Liver (tissue), 3 donors: Measurements from ENCODE around the gene SLIT1.

Source experiments
- CTCF ChIP-seq: fragments of 150-350 bp; IDR thresholded peaks from 2 replicates; pipeline ENCODE4 v1.5.1; 2017; ENCODE audit warnings: improper control_type of control experiment, low read depth, low read length; ENCODE audit not compliant: missing input control
- GABPA ChIP-seq, 2 donors: IDR thresholded peaks in 1 of 2; conservative IDR thresholded peaks in 1 of 2; 2 replicates each; pipeline ENCODE4 v1.6.1; 2016; ENCODE audit warnings: antibody characterized with exemption in 2 of 2, mild to moderate bottlenecking in 1 of 2, moderate library complexity in 1 of 2
- RAD21 ChIP-seq, 2 donors: IDR thresholded peaks; 2 replicates each; pipeline ENCODE4 v1.6.1; 2016; ENCODE audit warnings: antibody characterized with exemption in 2 of 2, mild to moderate bottlenecking in 2 of 2
- SP1 ChIP-seq: IDR thresholded peaks from 2 replicates; pipeline ENCODE4 v1.6.1; 2018; ENCODE audit warnings: antibody characterized with exemption, mild to moderate bottlenecking
- TAF1 ChIP-seq: conservative IDR thresholded peaks from 2 replicates; pipeline ENCODE4 v1.6.1; 2016; ENCODE audit warnings: antibody characterized with exemption, mild to moderate bottlenecking
- YY1 ChIP-seq: IDR thresholded peaks from 2 replicates; pipeline ENCODE4 v1.6.1; 2016; ENCODE audit warnings: antibody characterized with exemption, mild to moderate bottlenecking
- donor health status: healthy.
- donor health status: healthy.

GRCh38 chr10:97057491-97058235, 128.1 kb downstream of the SLIT1 start:
- no peak for TF ChIP-seq YY1
- TF ChIP-seq RAD21 (IDR thresholded peaks at IDR 0.05): no peak
- TF ChIP-seq TAF1: no peak
- TF ChIP-seq CTCF: no peak
- TF ChIP-seq GABPA (IDR thresholded peaks at IDR 0.05 in 1 of 2, conservative IDR thresholded peaks at IDR 0.05 in 1 of 2): no peak
- no peak for TF ChIP-seq SP1
